GM10847 (cell line): ENCODE measurements around the gene FOXK2.

Experiments used
- POLR2A ChIP-seq: IDR thresholded peaks from 2 replicates; pipeline ENCODE4 v1.6.1; 2011; ENCODE audit not compliant: insufficient read length; ENCODE audit errors: extremely low read depth

Gene FOXK2

DNA sequence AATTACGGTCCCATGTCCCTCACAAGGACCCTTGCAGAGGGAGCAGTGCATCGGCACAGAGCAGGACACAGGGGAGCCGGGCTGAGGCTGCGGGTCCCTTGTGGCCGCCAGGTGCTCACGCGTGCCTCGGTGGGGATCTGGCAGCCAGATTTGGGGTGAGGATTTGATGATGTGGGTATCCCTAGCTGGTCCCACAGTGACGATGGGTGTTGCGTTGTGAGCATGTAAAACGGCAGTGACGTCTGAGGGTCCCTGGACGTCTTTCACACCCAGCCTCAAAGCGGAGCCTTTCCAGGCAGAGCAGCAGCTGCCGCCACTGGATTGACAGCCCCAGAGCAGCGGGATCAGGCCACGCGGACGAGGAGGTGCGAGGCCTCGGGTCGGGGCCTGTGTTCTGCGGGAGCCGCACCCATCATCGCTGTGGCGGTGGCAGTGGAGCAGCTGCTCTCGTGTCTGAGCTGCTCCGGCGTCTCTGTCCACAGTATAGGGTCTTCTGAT is 74.1 kb downstream of the FOXK2 start:
- TF ChIP-seq POLR2A, result no peak

DNA sequence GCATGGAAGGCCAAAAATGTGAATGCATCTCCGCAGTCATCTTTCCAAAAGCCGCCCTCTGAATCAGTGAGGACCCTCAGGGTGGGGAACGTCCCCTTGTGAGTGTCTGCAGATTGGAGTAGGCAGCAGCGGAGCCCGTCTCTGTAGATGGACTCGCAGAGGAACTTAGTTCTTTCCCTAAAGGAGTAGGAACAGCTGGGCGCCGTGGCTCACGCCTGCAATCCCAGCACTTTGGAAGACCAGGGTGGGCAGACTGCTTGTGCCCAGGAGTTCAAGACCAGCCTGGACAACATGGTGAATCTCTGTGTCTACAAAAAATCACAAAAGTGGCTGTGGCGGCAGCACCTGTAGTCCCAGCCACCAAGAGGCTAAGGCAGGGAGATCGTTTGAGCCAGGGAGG is 75.0 kb downstream of the FOXK2 start:
- TF ChIP-seq POLR2A, result no peak

DNA sequence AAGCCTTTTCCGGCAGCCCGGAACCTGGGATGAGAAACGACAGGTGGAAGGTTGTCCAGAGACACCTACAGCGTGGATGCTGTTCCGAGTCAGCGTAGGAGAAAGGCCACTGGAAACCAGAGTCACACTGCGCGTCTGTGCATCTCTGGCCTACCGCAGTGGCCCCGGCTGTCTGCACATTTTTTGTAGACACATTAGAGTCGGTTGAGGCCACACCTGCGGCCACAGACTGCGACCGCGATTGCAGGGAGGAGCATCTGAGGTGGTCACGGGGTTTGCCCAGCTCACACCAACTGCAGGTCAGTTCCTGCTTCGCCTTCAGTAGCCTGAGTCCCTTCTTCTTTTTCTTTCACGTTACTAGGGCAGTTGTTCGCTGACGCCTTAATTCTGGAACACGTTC is 76.4 kb downstream of the FOXK2 start:
- no peak for TF ChIP-seq POLR2A

DNA sequence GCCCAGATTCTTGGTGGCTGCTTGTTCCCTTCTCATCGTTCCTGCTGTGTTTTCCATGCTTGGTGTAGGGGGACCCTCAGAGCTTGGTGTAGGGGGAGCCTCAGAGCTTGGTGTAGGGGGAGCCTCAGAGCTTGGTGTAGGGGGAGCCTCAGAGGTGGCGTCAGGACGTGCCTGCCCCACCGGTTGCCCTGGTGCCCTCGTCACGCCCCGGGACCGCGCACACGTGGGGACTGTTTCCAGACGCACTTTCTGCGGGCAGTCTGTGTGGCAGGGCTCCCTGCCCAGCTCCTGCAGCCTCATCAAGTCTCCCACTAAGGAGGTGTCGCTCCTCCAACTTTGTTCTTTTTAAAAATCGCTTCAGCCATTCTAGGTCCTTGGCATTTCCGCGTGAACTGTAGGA is 76.8 kb downstream of the FOXK2 start:
- no peak for TF ChIP-seq POLR2A

DNA sequence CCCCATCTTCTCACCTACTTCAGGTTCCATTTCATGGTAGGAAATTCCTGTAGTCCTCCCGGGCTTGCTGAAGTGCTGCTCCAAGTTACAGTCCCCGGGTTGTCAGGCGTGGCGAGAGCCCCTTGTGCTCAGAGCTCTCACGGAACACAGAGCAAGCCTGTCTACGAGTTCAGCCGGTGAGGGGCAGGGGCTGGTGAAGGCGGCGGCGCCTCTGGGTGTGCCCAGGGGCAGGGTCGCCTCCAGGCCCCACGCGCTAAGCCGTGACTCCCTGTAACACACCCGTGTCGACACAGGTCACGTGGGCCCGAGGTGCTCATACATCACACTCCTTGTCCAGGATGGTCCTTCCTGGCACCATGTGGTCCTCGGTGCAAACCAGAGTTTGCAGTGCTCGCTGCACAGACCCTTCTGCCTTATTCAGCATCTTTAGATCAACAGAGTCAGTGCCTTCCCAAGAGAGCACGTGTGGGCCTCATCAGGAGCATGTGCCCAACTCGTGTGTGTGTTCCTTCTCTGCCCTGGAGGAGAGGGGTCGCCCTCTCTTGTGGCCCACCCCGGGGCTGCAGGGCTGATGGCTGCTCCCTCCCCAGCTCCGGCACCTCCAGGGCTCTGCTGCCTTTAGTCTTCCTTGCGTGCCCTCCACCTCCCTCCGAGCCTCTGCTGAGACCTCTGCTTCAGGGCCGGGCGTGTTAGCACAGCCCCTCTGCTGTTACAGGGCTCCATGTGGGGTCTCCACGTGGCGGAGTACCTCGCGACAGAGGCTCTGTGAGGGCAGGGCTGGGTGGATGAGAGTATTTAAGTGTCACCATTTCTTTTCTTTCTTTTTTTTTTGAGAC is 77.5 kb downstream of the FOXK2 start:
- no peak for TF ChIP-seq POLR2A

DNA sequence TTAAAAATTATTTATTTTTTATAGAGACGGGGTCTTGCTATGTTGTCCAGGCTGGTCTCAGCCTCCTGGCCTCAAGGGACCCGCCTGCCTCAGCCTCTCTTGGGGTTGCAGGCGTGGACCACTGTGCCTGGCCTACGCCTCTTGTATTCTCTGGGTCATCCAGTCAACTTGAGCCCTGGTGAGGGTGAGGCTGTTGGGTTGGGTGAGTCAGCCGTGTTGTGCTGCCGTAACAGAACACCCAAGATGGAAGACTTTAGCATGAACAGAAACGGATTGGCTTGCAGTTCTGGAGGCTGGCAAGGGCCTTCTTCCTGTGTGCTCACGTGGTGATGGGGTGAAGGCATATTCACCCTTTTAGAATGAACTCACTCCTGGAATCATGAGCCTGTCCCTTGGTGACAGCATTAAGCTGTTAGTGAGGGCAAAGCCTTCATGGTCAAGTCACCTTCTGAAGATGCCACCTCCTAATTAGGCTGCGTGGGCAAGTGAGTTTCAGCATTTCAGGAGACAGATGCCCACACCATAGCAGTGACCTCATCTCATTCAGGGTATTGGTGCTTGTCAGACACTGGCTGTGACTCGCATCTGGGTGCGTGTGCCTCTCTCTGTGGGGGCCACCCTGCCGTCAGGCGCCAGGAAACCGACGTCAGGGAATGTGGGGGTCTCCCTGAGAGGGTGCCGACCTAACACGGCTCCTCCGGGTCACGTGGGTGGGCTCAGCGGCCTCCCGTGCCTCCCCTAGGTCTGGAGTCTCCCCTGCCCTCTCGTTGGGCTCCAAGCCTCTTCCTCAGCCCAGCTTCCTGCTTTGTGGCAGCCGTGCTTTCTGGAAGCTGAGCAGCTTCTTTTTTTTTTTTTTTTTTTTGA is 79.0 kb downstream of the FOXK2 start:
- no peak for TF ChIP-seq POLR2A

DNA sequence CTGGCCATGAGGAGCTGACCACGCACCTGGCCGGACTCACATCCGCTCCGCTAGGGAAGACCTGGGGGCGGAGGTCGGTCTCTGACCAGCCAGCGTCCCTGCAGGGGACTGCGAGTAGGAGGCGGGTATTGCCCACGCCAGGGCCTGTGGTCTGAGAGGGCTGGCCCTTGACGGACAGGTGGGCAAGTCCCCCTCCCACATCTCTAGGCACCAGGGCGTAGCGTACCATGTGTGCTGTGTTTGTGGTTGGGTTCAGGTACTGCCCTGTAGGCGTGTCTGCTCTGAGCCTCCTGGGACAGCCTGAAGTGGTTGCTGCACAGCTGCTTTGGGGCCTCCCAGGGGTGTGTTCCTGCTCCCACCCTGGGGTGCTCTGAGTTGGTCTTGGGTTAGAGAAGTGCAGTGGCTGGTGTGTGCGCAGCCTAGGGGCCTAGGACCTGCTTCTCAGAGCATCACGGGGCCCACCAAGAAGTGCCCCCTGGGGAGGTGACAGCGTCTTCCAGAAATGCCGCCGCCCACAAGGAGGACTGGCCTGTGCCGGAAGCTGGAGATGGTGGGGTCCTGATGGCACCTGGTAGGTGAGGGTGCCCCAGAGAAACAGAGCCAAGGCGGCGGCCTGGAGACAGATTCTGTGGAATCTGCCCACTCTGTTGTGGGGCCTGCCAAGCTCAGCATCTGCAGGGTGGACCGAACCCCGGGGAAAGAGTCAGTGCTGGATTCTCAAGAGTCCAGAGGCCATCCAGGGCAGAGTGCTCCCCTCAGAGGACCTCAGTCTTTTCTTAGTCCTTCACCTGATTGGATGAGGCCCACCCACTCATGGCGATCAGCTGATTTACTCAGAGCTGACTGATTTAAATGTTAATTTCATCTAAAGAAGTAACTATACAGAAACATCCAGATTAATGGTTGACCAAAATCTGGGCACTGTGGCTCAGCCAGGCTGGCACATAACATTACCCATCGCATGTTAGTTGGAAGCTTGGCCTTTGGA is 80.4 kb downstream of the FOXK2 start:
- no peak for TF ChIP-seq POLR2A

DNA sequence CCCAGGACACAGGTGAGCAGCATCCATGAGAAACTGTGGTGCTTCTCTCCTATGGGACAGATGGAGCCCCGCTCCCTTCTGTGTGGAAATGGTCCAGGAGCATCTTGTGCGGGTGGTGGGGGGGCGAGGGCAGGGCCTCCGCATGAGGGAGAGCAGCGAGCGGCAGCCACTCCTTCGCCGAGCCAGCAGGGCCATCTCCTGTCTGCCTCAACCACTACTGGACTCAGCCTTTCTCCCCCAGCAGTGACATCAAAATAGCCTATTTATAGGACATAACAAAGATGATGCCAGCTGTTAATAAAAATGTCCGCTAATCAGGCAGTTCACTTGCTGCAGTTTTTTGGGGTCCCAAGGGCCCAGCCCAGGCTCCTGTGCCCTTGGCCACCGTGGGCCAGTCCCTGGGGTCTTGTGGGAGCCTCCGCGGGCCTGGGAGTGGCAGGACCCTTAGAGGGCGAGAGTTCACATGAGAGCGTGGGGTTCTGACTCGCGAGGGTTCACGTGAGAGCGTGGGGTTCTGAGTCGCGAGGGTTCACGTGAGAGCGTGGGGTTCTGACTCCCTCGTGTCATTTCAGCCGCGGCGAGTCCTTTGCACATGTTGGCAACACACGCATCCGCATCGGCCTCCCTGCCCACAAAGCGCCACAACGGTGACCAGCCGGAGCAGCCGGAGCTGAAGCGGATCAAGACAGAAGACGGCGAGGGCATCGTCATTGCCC is 81.4 kb downstream of the FOXK2 start:
- no peak for TF ChIP-seq POLR2A

DNA sequence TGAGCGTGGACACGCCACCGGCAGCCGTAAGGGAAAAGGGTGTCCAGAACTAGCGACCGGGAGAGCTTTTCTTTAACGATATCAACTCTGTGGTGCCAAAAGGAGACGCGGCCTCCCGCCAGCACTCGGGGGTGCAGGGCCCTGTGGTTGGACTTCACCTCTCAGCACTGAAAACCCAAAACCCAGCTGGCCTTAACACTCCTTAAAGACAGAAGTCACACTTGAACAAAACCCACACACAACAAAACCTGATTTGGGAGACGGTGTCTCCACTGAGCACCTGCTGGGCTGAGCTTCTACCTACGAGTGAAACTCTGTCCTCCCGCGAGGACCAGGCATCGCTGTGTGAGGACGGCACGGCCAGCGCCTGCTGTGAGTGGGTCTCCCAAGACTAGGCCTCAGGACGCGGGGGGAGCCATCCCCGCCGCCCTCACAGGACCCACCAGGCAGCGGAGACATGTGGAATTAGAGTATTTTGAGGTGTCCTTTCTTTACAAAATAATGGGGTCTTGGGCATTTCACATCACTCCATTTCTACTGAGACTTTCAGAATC is 82.0 kb downstream of the FOXK2 start:
- no peak for TF ChIP-seq POLR2A

DNA sequence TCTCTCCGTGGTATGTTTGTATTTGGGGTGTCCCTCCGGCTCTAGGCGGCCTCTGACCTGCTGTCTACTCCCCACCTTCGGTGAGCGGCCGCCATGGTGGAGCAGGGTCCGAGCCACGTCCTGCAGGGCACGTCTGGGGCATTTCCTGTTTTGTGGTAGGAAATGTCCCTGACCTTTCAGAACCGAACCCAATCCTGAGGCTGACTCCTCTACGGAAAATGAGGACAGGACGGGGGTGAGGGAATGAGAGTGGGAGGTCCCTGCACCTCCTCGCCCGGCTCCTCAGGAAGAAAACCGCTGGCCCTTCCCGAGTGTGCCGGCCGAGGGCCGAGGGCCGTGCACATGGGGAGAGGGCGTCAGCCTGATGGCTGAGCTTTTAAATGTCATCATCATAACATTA is 83.0 kb downstream of the FOXK2 start:
- no peak for TF ChIP-seq POLR2A

DNA sequence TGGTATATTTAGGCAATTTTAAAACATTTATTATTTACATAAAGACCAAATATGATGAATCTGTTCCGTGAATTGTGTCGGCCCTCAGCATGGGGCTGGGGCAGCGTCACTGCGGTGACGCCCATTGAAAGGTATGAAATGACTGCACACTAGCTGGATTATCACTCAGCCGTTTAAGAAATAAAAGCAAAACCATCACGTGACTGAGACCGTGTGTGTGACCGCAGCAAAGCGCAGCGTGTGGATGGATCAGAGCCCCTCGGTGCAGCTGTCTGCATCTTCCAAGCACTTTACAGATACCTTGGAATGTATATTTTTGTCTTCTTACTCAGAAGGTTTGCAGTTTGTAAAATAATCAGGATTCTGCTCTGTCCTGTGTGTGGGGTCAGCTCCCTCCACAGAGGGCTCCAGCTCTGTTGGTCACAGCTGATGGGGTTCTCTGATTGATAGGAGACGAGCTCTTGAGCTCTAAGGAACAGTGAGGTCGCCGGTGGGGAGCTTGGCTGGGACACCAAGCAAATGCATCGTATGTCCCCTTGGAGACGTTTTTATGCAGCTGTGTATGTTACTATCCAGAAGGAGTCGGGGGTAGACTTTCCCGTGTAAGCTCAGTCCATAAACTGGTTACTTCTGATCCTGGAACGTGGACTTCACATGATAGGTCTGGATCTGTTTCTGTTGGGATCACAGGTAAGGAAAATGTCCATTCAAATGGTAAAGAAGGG is 83.6 kb downstream of the FOXK2 start:
- no peak for TF ChIP-seq POLR2A

DNA sequence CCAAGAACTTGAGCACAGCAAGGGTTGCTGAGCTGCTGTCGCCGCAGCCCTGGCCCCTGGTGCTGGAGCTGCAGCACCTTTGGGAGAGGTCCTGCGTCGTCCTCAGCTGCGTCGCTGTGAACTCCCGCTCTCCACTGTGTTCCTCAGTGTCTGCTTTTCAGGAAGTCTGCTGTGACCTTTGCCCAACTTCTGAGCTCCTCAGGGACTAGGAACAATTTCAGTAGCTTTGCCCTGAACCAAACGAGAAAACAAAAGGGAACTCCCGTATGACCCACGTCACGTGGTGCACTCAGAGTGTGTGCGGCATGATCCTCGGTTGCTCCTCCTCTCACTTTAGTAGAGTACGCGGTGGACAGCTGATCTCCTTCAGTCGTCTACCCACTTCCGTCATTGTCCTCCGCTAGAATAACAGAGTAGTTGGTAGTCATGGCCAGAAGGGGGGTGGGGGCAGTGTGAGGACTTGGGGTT is 84.5 kb downstream of the FOXK2 start:
- no peak for TF ChIP-seq POLR2A

DNA sequence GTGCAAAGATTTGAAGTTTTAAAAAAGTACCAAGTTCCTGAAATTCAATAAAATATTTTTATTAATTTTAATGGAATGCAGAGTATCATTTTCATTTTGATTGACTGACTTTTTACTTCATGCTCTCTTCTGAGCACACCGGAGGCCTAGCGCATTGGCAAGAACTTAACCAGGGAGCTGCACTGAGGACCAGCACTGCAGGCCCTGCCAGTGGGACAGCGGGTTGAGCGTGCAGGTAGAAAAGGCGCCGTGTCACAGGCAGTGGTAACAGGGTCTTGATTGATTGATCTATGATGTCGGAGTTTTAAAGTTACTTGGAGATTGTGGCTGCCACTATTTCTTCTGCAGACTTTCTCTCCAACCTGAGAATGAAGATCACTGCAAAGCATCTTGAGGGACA is 85.0 kb downstream of the FOXK2 start:
- TF ChIP-seq POLR2A, result no peak
